Measurements from ENCODE around the gene ANKRD39.

Gene ANKRD39

GRCh38 chr2:96887493-96888012, 29.7 kb upstream of the ANKRD39 start:
- no peak for DNase-seq

GRCh38 chr2:96885432-96886347, 27.9 kb upstream of the ANKRD39 start:
- no peak for DNase-seq

- DNase-seq = no peak
Measured at GRCh38 chr2:96884299-96885094, 26.7 kb upstream of the ANKRD39 start.

- no peak for DNase-seq
Measured at GRCh38 chr2:96883306-96883705, 25.5 kb upstream of the ANKRD39 start.

GRCh38 chr2:96882906-96883305, 25.1 kb upstream of the ANKRD39 start:
- DNase-seq = no peak

- no peak for DNase-seq
Measured at GRCh38 chr2:96882230-96882629, 24.4 kb upstream of the ANKRD39 start.

GRCh38 chr2:96881349-96882195, 23.8 kb upstream of the ANKRD39 start:
- DNase-seq = no peak

- no peak for DNase-seq
Measured at GRCh38 chr2:96880891-96881273, 23.1 kb upstream of the ANKRD39 start.

- DNase-seq = no peak
Measured at GRCh38 chr2:96879545-96880040, 21.8 kb upstream of the ANKRD39 start.

GRCh38 chr2:96878796-96879544, 21.2 kb upstream of the ANKRD39 start:
- DNase-seq = no peak

- DNase-seq = no peak
Measured at GRCh38 chr2:96878171-96878570, 20.4 kb upstream of the ANKRD39 start.

GRCh38 chr2:96877631-96878092, 19.8 kb upstream of the ANKRD39 start:
- no peak for DNase-seq

- no peak for DNase-seq
Measured at GRCh38 chr2:96877042-96877451, 19.2 kb upstream of the ANKRD39 start.

- DNase-seq = no peak
Measured at GRCh38 chr2:96876269-96877041, 18.6 kb upstream of the ANKRD39 start.

GRCh38 chr2:96875498-96876268, 17.9 kb upstream of the ANKRD39 start:
- no peak for DNase-seq

- DNase-seq = no peak
Measured at GRCh38 chr2:96874198-96874831, 16.5 kb upstream of the ANKRD39 start.

GRCh38 chr2:96873651-96874096, 15.9 kb upstream of the ANKRD39 start:
- no peak for DNase-seq

- DNase-seq = no peak
Measured at GRCh38 chr2:96872591-96873349, 15.0 kb upstream of the ANKRD39 start.

All from central memory CD4-positive, alpha-beta T cell (primary cell).